Measurements from ENCODE around the gene COPS6.

The COPS6 gene

DNA sequence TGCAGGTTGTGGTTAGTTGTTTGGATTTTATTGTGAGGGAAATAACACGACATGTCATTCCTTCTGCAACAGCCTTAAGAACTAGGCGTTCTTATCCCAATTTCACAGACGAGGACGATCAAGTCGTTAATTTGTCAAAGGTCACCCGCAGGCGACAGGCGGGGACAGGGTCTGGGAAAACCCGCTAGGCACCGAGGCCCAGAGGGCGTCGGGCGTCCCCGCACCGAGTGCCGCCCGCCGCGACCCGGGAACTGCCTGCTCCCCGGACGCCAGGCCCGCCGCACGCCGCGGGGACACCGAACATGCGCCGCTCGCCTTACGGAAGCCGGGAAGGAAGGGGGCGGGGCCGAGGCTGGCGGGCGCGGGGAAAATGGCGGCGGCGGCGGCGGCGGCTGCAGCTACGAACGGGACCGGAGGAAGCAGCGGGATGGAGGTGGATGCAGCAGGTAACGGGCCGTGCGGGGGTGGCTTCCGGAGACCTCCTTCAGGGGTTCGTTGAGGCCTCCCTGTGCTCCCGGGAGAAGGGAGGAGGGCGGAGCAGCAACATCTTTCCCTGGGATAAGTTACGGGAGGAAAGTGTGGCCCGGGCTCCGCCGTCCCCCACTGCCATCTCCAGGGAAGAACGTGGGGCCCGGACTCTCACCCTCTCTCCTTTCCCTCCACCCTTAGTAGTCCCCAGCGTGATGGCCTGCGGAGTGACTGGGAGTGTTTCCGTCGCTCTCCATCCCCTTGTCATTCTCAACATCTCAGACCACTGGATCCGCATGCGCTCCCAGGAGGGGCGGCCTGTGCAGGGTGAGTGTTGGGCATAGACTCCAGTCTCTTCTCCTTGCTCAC, at the start of gene COPS6:
TSS of gene COPS6 (plus strand) at position 349 of the 837 bp plus-strand sequence. CDS start at position 371, 22 bp downstream.
- DNase-seq (ENCODE audit: low read depth), result peak; percentile 79

DNA sequence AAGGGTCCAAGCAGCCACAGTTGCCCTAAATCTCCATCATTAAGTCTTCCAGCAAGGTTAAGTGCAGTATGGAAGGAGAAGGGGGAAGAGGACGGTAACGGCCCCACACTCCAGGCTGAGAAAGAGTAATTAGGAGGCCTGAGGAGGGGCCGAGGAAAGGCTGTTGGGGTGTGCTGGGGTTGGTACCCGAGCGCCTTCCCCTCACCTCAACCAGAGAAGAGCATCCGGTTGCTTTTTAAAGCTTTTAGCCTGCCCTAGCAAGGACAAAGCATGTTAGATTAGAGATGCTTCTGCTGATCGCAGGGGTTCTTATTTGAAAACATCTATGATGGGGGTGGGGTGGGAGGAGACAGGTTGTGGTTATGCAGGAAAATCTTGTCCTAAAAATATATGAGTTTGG, 48.2 kb upstream of the COPS6 start:
- DNase-seq (ENCODE audit: low read depth), result no peak

DNA sequence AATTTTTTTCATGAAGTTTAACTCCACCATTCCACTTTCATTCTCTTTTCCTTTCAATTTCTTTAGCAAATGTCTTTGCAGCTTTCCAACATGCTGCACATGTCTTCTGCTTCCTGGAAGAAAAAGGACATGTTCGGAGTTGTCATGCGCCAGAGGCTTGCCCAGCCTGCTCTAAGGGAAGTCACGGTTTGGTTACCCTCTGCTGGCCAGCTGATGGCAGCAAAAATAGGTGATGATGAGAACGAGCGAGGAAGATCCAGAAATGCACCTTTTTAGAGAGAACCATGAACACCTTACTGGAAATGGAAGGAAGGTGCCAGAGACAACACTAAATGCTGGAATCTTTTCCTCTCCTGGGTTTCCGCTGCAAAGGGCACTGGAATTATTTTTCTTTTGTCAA, 44.1 kb upstream of the COPS6 start:
- DNase-seq (ENCODE audit: low read depth), result no peak

DNA sequence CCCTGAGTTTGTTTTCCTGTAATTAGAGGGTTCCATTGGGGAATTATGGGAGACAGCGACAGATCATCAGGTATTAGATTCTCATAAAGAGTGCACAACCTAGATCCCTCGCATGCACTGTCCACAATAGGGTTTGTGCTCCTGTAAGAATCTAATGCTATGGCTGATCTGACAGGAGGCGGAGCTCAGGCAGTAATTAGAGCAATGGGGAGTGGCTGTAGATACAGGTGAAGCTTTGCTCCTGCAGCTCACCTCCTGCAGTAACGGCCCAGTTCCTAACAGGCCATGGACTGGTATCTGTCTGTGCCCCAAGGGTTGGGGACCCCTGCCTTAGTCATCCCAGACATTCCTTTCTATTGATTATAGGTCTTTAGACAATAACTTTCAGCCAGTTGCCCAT, 40.1 kb upstream of the COPS6 start:
- no peak for DNase-seq (ENCODE audit: low read depth)

DNA sequence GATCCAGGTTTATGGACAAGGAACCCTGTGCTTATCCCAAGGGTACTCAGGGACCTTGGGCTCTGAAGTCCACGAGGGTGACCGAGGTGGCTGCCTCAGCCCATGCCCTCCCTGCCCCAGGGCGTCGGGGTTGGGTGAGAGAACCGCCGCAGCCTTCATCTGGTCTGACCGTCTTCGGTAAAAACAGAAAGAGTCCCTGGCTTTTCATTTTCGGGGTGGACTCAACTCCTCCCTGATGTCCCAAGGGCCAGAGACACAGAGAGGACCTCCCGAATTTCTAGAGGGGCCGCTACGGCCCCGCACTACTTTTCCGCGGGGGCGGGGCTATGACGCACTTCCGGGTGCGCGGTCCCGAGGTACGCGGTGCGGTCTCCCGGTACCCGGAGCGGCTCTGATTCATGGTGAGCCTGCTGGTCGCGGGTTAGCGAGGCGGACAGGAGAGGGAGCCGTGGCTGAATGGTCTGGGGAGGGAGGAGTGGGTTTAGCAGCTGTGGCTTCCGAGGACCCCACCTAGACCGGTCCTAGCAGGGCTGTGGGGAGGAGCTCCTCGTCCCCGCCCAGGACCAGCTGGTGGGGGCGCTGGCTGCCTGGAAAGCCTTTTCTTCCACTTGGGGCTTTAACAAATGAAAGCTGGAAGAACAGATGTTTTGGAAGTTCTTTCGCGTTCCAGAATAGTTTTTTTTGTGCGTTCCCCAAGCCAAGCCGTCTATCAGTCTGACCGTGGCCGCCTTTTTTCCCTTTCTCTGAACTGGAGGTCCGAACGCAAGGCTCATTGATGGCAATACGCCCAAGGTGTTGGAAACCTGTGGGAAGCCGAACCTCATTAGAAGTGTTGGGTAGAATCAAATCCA, 39.1 kb upstream of the COPS6 start, which contains the start of gene ZSCAN21:
TSS of gene ZSCAN21 (plus strand) at position 334 of the 851 bp plus-strand sequence. CDS start 7,233 bp downstream, outside the sequence.
- DNase-seq (ENCODE audit: low read depth), result peak; percentile 81

DNA sequence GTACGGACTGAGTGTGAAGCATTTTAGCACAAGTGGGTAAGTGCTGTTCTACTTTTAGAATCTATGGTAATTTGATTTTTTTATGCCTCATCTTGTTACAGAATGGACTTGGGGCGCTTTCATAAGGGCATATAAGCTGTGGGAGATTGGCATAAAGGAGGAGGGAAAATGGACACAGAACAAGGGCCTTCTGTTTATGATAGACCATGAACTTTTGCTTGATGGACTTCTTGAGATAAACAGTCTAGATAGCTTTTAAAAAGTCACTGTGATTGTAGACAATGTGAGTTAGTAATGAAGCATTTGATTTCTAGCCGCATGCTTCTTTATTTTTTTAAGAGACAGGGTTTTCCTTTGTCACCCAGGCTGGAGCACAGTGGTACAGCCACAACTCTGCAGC, 37.2 kb upstream of the COPS6 start:
- no peak for DNase-seq (ENCODE audit: low read depth)

DNA sequence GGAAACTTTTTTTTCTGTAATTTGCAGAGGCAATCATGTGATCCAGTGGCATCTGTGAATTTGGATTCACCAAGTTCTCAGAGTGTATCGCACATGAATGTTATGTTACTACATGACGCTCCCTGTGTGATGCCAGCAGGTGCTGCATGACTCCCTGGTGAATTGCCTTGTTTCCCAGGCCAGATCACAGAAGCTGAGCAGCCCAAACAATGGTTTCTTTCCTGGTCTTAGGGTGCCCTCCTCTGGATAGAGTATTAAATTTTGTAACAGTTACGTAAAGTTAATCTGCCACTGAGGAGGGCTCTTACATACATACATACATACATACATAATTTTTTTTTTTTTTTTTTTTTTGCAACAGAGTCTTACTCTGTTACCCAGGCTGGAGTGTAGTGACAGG, 35.6 kb upstream of the COPS6 start:
- DNase-seq (ENCODE audit: low read depth), result peak; percentile 57

DNA sequence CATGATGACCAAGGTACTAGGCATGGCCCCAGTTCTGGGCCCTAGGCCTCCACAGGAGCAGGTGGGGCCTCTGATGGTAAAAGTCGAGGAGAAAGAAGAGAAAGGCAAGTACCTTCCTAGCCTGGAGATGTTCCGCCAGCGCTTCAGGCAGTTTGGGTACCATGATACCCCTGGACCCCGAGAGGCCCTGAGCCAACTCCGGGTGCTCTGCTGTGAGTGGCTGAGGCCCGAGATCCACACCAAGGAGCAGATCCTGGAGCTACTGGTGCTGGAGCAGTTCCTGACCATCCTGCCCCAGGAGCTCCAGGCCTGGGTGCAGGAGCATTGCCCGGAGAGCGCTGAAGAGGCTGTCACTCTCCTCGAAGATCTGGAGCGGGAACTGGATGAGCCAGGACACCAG, 31.8 kb upstream of the COPS6 start:
- no peak for DNase-seq (ENCODE audit: low read depth)

DNA sequence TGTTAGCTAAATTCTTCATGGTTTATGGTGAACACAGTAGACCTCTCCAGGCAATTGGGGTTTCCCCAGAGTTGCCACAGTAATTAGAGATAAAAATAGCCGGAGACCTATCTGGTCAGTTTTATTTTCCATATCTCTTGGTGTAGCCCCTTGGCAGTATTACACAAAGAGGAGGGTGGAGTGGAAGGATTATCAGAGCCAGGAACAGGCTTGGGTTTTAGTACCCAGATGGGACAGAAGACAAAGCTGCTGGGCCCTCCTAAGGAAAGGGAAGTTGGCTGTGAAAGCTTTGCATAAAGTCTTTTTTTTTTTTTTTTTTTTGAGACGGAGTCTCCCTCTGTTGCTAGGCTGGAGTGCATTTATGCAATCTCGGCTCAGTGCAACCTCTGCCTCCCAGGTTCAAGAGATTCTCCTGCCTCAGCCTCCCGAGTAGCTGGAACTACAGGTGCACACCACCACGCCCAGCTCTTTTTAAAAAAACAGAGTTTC, 29.5 kb upstream of the COPS6 start:
- DNase-seq (ENCODE audit: low read depth), result no peak

DNA sequence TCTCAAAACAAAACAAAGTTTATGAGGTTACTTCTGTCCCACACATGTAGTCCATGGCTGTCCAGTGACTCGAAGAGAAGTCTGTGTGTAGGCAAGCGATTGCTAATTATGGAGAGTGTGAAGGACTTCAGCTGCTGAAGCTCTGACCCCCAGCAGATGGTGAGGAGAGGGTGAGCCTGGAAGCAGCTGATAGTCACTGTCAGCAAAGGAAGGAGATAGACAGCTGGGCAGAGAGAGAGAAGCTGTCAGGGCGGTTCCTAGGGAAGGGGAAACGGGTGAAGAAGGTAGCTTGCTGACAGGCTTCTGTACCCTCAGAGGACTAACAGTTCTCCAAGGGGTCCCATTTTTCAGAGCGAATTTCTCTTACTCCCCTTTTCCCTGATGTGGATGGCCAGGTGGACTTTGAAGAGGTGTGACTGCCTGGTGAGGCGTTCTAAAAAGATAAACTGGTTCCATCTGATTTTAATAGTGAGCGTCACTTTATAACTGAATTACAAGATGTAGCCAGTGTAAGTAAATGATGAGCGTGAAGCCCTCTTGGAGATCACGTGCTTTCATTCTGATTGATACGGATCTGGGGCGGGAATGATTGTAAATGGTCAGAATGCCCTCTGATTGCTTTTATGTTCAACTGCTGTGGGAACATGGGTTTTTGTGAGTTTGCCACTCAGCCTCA, 27.1 kb upstream of the COPS6 start:
- no peak for DNase-seq (ENCODE audit: low read depth)

DNA sequence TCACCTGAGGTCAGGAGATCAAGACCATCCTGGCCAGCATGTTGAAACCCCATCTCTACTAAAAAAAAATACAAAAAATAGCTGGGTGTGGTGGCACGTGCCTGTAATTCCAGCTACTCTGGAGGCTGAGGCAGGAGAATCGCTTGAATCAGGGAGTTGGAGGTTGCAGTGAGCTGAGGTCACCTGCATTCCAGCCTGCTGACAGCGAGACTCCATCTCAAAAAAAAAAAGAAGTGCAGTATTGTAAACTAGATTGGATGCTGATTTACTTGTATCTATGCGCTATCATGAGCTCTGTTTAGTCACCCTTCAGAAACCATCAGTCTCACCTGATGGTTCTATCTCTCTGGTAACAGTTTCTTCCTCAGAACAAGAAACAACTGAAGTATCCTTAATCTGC, 25.4 kb upstream of the COPS6 start:
- no peak for DNase-seq (ENCODE audit: low read depth)

DNA sequence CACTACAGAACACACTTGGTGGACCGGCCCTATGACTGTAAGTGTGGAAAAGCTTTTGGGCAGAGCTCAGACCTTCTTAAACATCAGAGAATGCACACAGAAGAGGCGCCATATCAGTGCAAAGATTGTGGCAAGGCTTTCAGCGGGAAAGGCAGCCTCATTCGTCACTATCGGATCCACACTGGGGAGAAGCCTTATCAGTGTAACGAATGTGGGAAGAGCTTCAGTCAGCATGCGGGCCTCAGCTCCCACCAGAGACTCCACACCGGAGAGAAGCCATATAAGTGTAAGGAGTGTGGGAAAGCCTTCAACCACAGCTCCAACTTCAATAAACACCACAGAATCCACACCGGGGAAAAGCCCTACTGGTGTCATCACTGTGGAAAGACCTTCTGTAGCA, 24.6 kb upstream of the COPS6 start:
- no peak for DNase-seq (ENCODE audit: low read depth)

DNA sequence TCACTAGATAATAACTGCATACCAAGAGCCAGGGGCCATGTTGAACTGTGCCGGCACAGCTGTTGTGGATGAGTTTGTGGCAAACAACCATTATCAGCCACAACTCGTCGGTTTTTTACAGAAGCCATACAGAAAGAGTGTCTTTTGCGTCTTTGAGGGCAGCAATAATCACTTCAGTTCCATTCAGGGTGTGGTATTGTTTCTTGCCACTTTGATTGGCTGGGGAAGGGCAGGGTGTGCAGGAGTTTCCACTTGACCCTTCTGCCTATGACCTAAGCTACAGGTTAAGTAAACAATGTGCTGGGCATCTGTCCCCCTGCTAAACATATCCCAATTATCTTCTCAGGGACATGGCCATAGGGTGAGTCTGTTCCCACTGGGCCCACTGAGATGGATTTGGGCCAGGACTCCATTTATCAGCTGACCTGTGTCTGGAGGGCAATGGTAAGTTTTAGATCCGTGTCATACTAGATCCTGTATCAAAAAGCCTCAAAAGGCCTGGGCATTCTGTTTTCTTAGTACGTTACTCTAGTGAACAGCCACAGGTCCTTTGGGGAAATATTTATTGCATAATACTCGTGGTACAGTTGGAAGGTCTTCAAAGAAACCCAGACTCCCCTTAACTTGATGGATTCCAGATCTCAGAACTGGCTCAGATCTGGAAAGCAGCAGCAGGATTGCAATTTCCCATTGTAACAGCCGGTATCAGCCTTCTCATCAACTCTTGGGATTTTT, 23.1 kb upstream of the COPS6 start:
- DNase-seq (ENCODE audit: low read depth), result peak; percentile 90

DNA sequence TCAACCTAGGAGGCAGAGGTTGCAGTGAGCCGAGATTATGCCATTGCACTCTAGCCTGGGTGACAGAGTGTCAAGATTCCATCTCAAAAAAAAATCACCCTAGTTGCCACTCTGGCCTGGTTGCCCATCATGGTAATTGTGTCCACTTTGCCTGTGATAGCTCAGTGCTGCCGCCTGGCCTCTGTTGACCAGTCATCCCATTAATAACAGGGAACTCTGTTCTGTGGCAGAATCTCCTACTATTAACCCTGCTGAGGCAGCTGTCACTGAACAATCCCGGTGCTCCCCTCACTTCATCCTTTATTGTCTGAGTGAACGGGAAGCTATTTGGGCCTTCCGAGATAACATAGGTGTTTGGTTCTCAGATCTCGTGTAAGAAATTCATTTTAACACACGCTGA, 21.8 kb upstream of the COPS6 start:
- no peak for DNase-seq (ENCODE audit: low read depth)

DNA sequence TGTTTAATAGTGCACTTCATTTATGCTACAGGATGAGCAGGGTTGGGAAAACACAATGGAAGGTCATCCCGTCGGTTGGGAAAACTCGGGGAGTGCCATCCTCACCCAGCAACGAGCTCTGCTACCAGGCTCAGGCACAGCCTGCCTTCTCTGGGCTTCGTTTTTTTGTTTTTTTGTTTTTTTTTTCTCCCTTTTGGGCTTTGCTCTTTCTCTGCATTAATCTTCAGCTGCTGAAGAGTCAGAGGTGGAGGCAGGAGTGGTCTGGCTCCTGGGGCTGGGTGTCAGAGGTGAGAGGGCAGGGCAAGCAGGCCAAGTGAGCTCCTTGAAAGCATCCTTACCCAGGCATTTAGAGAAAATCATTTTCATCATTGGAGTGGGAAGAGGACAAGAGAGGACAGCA, 18.8 kb upstream of the COPS6 start:
- no peak for DNase-seq (ENCODE audit: low read depth)

DNA sequence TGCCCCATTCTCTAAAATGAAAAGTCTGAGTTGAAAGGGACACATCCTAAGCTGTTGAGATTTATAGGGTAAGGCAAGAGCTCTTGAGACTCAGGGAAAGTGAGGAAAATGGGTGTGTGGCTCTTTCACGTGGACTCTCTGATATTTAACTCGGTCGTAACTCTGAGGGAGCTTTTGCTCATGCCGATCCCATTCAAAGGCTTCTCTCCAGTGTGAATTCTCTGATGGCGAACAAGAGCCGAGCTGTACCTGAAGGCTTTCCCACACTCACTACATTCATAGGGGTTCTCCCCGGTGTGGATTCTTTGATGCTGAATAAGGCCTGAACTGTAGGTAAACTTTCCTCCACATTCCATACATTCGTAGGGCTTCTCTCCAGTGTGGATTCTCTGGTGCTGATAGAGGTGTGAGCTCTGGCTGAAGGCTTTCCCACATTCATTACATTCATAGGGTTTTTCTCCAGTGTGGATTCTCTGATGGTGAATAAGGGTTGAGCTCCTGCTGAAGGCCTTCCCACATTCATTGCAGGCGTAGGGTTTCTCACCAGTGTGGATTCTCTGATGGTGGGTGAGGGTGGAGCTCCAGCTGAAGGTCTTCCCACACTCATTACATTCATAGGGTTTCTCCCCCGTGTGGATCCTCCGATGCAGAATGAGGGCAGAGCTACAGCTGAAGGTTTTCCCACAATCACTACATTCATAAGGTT, 17.6 kb upstream of the COPS6 start:
- no peak for DNase-seq (ENCODE audit: low read depth)

DNA sequence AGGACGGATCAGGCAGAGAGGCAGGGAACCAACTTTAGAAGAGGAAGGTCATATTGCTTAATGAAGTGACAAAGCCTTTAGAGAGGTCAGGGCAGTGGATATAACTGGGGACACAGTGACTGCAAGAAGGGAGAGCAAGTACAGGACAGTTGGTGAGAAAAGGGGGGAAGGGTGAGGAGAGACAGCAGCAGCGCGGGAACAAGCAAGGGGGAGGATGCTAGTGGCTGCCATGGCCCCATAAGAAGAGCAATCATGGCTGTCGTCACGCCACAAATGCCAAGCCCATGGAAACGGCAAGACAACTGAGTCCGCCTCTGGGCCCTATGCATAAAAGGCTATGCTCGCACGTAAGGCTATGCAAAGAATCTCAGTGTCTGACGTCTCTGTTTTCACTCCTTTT, 16.3 kb upstream of the COPS6 start:
- no peak for DNase-seq (ENCODE audit: low read depth)

DNA sequence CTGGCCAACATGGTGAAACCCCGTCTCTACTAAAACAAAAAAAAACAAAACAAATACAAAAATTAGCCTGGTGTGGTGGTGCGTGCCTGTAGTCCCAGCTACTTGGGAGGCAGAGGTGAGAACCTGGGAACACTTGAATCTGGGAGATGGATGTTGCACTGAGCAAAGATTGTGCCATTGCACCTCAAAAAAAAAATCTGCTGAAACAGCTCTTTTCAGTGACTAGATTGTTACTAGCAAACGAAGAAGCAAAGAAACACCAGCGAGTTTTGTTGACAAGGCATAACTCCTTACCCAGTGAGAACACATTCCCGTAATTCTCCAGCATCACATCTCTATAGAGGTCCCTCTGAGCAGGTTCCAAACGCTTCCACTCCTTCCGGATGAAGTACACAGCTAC, 13.9 kb upstream of the COPS6 start:
- DNase-seq (ENCODE audit: low read depth), result no peak

DNA sequence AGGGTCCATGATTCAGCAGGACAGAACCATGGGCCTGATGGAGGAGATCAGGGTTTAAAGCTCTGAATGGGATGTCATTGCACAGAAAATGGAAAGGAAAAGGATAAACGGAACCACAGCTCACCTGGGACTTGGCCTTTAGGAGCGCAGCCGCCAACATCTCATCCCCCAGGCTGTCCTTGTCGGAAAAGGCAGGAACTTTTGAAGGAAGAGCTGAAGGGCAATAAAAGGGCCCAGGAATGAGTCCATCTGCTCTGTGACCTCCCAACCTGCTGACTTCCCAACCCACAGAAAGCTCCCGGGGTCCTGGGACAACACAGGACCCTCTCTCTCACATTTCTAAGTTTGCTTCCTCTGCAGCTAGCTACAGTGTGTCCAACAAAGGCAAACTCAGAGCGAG, 13.4 kb upstream of the COPS6 start:
- DNase-seq (ENCODE audit: low read depth), result no peak

DNA sequence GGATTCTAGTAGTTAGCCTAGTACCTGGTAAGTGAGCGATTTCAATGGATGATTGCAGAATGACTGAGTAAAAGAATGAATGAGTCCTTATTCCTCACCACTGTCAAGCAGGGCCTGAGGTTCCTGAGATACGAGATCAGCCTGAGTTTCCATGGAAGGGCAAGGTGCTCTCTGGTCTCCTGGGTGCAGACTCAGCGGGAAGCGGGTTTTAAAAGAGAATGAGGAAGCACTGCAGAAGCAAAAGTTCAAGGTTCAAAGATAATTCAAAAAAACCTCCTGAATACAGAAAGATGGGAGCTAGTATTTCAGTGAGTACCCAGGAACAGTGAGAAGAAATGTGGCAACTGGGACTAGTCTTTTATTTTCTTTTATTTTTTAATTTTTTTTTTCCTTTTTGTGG, 11.6 kb upstream of the COPS6 start:
- DNase-seq (ENCODE audit: low read depth), result no peak

DNA sequence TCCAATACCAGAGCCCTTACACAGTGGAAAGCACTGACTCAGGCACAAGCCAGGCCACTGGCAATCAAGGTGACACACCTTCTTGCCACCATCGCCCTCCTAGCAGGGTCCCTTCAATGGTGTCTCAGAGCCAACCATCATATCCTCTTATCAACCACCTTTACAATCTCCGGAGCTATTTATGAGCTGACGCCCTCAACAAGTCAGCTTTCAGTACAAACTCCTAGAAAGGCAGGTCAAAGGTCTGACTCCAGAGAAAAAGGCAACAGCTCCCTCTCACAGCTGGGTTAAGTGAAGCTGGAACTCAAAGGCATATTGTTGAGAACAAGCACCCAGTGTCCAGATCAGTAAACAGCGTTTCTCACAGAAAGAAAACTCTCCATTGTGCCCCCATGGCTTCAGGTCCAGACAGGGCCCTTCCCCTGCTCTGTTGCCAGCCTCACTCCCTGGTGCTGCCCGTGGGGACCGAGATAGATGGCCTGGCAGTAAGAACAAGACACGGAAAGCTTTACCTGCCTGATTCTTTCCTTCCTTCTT, 9.7 kb upstream of the COPS6 start:
- no peak for DNase-seq (ENCODE audit: low read depth)
